GM23248 (cell line): ENCODE results near the gene SPRTN. TPM values are rescaled to one million over a fixed set of nuclear protein-coding genes. Genes with fewer than 3 reads are reported as not detected.

ENCODE experiments used
- DNase-seq: peaks from one replicate; pipeline ENCODE4 v3.0.0-alpha.2; 2015
- H2AFZ ChIP-seq: fragments of 200-600 bp; sonication (generic); 2 replicates; pipeline ENCODE4 v1.6.1; 2016; ENCODE audit warnings: antibody characterized with exemption
- H3F3A ChIP-seq: fragments of 200-600 bp; sonication (generic); 2 replicates; pipeline ENCODE4 v1.6.1; 2016; ENCODE audit warnings: mild to moderate bottlenecking, antibody characterized with exemption, mixed run types; ENCODE audit not compliant: insufficient read depth
- H3K27ac ChIP-seq: fragments of 200-600 bp; sonication (generic); 2 replicates; pipeline ENCODE4 v1.5.1; 2016; ENCODE audit warnings: mild to moderate bottlenecking
- H3K27me3 ChIP-seq: fragments of 200-600 bp; sonication (generic); replicated peaks from 2 replicates; pipeline ENCODE4 v1.6.1; 2016; ENCODE audit warnings: mild to moderate bottlenecking; ENCODE audit not compliant: insufficient read depth
- H3K36me3 ChIP-seq: fragments of 200-600 bp; sonication (generic); 2 replicates; pipeline ENCODE4 v1.6.1; 2016; ENCODE audit warnings: low read depth, mild to moderate bottlenecking
- H3K4me1 ChIP-seq: fragments of 200-600 bp; sonication (generic); 2 replicates; pipeline ENCODE4 v1.6.1; 2016; ENCODE audit warnings: mild to moderate bottlenecking; ENCODE audit not compliant: insufficient read depth
- H3K4me2 ChIP-seq: fragments of 200-600 bp; sonication (generic); one replicate; pipeline ENCODE4 v1.6.1; 2016; ENCODE audit warnings: mild to moderate bottlenecking; ENCODE audit not compliant: unreplicated experiment
- H3K4me3 ChIP-seq: fragments of 200-600 bp; sonication (generic); 2 replicates; pipeline ENCODE4 v1.5.1; 2016; ENCODE audit warnings: mild to moderate bottlenecking
- H3K79me2 ChIP-seq: fragments of 200-600 bp; sonication (generic); 2 replicates; pipeline ENCODE4 v1.6.1; 2016; ENCODE audit warnings: mild to moderate bottlenecking; ENCODE audit not compliant: insufficient read depth
- H3K9ac ChIP-seq: fragments of 200-600 bp; sonication (generic); 2 replicates; pipeline ENCODE4 v1.6.1; 2016; ENCODE audit warnings: mild to moderate bottlenecking
- H3K9me2 ChIP-seq: fragments of 200-600 bp; sonication (generic); 2 replicates; pipeline ENCODE4 v1.6.1; 2016; ENCODE audit warnings: mixed run types, mild to moderate bottlenecking, moderate library complexity; ENCODE audit not compliant: insufficient read depth
- H3K9me3 ChIP-seq: fragments of 200-600 bp; sonication (generic); one replicate; pipeline ENCODE4 v1.6.1; 2017; ENCODE audit warnings: low read depth
- H4K20me1 ChIP-seq: fragments of 200-600 bp; sonication (generic); 2 replicates; pipeline ENCODE4 v1.6.0; 2016; ENCODE audit not compliant: insufficient read depth
- EZH2 ChIP-seq: fragments of 200-600 bp; sonication (generic); IDR thresholded peaks from 2 replicates; pipeline ENCODE4 v1.6.1; 2018; ENCODE audit warnings: antibody characterized with exemption, mild to moderate bottlenecking; ENCODE audit not compliant: insufficient read depth, poor library complexity, severe bottlenecking
- EZH2phosphoT487 ChIP-seq: fragments of 200-600 bp; sonication (generic); IDR thresholded peaks from 2 replicates; pipeline ENCODE4 v1.6.1; 2018; ENCODE audit warnings: antibody characterized with exemption, moderate library complexity, mild to moderate bottlenecking, low read depth; ENCODE audit not compliant: insufficient read depth
- WGBS, 2 experiments: methylation state at CpG; one replicate each; pipeline ENCODE4 v1.1.6; 2015 to 2017; ENCODE audit warnings: low lambda C conversion rate in 2 of 2, low coverage in 1 of 2; ENCODE audit errors: missing lambda C conversion rate in 2 of 2; 5-methylcytosine and 5-hydroxymethylcytosine counted together
- in situ Hi-C: fragments of 300-500 bp; cut with MboI; formaldehyde crosslinking; loops from 2 replicates; pipeline ENCODE4 v1.15.0; 2020
- polyA plus RNA-seq: library from polyadenylated mRNA; unstranded; fragments of >200 nt; fragmentation: Nextera tagmentation; extraction: Ambion mirVana; gene quantifications from 2 replicates; pipeline ENCODE4 v1.2.1, GENCODE V29; 2016
- total RNA-seq: library from RNA; depleted of rRNA; stranded (reverse); fragments of >200 nt; shearing (Covaris generic); gene quantifications from 2 replicates; pipeline ENCODE4 v1.2.3, GENCODE V29; 2014; rRNA removed

SPRTN gene
- total and polyA plus RNA-seq, 2 experiments from 2014 or later, result 10.4 to 15.9 TPM

DNA sequence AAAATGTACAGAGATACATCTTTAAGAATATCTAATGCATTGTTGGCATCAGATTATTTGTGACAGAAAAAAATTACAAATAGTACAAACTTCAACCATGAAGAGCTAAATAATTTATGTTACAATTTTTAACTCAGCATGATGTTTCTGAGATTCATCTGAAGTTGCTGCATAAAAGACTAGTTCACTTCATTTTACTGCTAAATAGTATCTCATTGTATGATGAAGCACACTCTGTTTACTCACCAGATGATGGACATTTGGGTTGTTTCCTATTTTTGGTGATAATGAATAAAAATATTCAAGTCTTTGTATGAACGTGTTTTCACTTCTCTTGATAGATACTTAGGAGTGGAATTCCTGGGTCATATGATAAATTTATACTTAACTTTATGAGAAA, 63.4 kb downstream of the SPRTN start:
- no peaks in the 10 kb centered on the region for H3K36me3 ChIP-seq
- H3F3A ChIP-seq, result peaks cover 15% of the 10 kb centered on the region
- H3K27me3 ChIP-seq, result no peaks in the 10 kb centered on the region
- in situ Hi-C loops, result no loop called here
- H3K9me2 ChIP-seq, result peaks cover 7% of the 10 kb centered on the region; the same call in 1 of the 2 replicates
- H3K4me2 ChIP-seq, result no peak overlapping the region
- H3K4me1 ChIP-seq, result peaks cover 18% of the 10 kb centered on the region
- H3K4me3 ChIP-seq, result no peak overlapping the region
- H3K9me3 ChIP-seq, result no peaks in the 10 kb centered on the region
- H3K79me2 ChIP-seq, result peaks cover 99% of the 10 kb centered on the region
- no peak overlapping the region for H3K27ac ChIP-seq
- TF ChIP-seq EZH2phosphoT487 (no peak), EZH2 (no peak)
- DNase-seq, result no peak
- H4K20me1 ChIP-seq, result peaks cover 6% of the 10 kb centered on the region; the same call in 1 of the 2 replicates
- H3K9ac ChIP-seq, result no peak overlapping the region
- no peak overlapping the region for H2AFZ ChIP-seq
- WGBS, 2 experiments, result 45 to 63% methylated on average over 1 of the region's 1 CpG

DNA sequence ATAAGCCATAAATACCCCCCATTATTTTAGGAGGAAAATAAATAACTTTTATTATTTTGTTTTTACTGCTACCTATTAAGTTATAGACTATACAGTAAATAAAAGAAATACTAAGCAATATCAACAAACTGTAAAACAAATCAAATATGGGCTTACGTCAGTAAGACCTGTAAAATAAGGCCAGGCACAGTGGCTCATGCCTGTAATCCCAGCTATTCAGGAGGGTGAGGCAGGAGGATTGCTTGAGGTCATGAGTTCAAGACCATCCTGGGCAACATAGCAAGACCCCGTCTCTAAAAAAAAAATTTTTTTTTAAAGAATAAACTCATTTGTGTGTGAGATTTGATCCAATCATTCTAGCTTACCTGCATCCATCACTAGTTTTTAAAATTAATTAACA, 66.2 kb downstream of the SPRTN start:
- Histone ChIP-seq H3K9ac (no peak overlapping the region), H2AFZ (no peak overlapping the region), H4K20me1 (peaks cover 12% of the 10 kb centered on the region), H3K27ac (no peak overlapping the region), H3F3A (peaks cover 22% of the 10 kb centered on the region), H3K4me3 (no peak overlapping the region), H3K4me1 (peaks cover 23% of the 10 kb centered on the region), H3K79me2 (peaks cover 99% of the 10 kb centered on the region), H3K27me3 (no peaks in the 10 kb centered on the region), H3K4me2 (no peak overlapping the region), H3K36me3 (no peaks in the 10 kb centered on the region), H3K9me2 (no peaks in the 10 kb centered on the region), H3K9me3 (no peaks in the 10 kb centered on the region)
- TF ChIP-seq EZH2, result no peak
- TF ChIP-seq EZH2phosphoT487, result no peak
- whole genome bisulfite sequencing, 2 experiments, result 100% methylated on average over 2 of the region's 2 CpGs
- DNase-seq, result no peak
- in situ Hi-C loops, result no loop called here

Other genes starting within 250 kb of the SPRTN start
- not detected in 2 replicates for gene TRIM67, start 176.2 kb upstream of the SPRTN start, total RNA-seq
- not detected in 2 replicates for gene TRIM67, start 176.2 kb upstream of the SPRTN start, polyA plus RNA-seq
- 35.8 and 47.2 TPM in 2 replicates for gene GNPAT, start 97.1 kb upstream of the SPRTN start, total RNA-seq
- 35.4 and 37.6 TPM in 2 replicates for gene GNPAT, start 97.1 kb upstream of the SPRTN start, polyA plus RNA-seq
- 12.4 and 14.6 TPM in 2 replicates for gene EXOC8, start 441 bp upstream of the SPRTN start, total RNA-seq
- gene EXOC8, start 441 bp upstream of the SPRTN start, polyA plus RNA-seq, result 3.2 and 3.9 TPM in 2 replicates
- gene EGLN1, start 84.0 kb downstream of the SPRTN start, total RNA-seq, result 45.4 and 51.8 TPM in 2 replicates
- 17.6 and 17.7 TPM in 2 replicates for gene EGLN1, start 84.0 kb downstream of the SPRTN start, polyA plus RNA-seq
- gene TSNAX, start 190.4 kb downstream of the SPRTN start, total RNA-seq, result 36.7 and 39.4 TPM in 2 replicates
- gene TSNAX, start 190.4 kb downstream of the SPRTN start, polyA plus RNA-seq, result 45.8 and 50.8 TPM in 2 replicates